GM11168 (cell line): ENCODE results near the gene C5orf52.
"Not testable (repeated sequence)": the region's sequence is repeated elsewhere in the genome, so short reads cannot be mapped to it uniquely, and the experiment has no call there.

Source experiments
- in situ Hi-C: fragments of 300-500 bp; cut with MboI; formaldehyde crosslinking; loops from one replicate; pipeline ENCODE4 v1.12.0; 2022; ENCODE audit warnings: low sequenced_read_pairs; ENCODE audit not compliant: unreplicated experiment

The C5orf52 gene

DNA sequence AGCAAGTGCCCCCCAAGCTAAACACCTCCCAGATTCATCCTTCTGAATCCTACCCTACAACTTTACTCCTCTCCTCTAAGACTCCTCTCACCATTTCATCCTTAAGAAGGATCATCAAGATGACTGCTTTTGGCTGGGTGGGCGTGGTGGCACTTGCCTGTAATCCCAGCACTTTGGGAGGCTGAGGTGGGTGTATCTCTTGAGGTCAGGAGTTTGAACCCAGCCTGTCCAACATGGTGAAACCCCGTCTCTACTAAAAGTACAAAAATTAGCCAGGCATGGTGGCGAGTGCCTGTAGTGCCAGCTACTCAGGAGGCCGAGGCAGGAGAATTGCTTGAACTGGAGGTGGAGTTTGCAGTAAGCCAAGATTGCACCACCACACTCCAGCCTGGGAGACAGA, 3.0 kb downstream of the C5orf52 start:
- in situ Hi-C loops = not testable (repeated sequence)

DNA sequence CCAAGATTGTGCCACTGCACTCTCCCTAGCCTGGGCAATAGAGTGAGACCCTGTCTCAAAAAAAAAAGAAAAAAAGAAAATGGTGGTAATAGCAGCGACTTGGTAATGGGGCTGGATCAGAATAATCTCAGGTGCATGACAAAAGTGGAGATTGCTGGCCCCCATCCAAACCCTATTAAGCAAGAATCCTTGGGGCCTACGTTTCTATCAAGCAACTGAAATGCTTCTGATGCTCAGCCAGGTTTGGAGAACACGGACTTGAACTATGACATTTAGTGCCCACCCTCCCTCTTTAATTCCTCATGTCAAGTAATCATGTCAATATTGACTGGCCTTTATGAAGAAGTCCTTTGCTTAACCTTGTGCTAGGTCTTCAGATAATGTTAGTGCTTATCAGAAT, 6.6 kb downstream of the C5orf52 start:
- in situ Hi-C loops = no loop called here

DNA sequence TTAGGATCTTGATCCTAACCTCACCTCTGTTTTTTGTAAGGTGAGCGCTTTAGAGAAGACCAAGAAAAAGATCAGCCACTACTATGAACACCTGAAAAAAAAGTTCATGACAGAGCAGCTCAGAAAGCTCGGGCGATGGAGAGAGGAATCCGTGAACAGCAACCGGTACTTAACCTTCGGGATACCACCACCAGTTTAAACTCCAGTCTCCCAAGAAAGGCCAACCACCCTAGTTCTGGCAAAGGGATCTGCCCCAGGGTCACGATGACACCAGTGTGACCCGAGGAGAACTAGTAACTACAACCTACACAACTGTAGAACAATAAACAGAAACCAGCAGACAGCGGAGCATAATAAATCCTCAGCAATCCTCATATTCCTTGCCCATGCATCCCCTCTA, 8.5 kb downstream of the C5orf52 start:
- in situ Hi-C loops = no loop called here

DNA sequence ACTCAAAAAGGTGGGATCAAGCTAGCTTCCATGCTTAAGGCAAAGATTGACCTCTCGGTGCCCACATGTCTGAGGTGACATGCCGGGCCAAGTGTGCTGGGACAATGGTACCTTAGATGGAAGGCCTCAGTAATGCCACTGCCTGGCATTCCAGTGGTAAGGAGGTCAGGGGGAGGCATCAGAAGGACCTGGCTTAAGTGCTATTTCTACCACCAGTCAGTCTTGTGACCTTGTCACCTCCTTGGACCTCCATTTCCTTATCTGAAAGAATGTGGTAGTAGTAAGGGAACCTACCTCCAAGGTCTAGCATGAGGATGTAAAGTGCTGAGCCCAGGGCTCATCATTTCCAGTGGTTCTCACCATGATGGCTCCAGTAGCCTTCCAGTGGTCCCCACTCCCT, 8.9 kb downstream of the C5orf52 start:
- in situ Hi-C loops = no loop called here

GRCh38 chr5:157681048-157681447, 9.7 kb downstream of the C5orf52 start:
- in situ Hi-C loops = no loop called here

GRCh38 chr5:157682257-157682656, 10.9 kb downstream of the C5orf52 start:
- in situ Hi-C loops = no loop called here

DNA sequence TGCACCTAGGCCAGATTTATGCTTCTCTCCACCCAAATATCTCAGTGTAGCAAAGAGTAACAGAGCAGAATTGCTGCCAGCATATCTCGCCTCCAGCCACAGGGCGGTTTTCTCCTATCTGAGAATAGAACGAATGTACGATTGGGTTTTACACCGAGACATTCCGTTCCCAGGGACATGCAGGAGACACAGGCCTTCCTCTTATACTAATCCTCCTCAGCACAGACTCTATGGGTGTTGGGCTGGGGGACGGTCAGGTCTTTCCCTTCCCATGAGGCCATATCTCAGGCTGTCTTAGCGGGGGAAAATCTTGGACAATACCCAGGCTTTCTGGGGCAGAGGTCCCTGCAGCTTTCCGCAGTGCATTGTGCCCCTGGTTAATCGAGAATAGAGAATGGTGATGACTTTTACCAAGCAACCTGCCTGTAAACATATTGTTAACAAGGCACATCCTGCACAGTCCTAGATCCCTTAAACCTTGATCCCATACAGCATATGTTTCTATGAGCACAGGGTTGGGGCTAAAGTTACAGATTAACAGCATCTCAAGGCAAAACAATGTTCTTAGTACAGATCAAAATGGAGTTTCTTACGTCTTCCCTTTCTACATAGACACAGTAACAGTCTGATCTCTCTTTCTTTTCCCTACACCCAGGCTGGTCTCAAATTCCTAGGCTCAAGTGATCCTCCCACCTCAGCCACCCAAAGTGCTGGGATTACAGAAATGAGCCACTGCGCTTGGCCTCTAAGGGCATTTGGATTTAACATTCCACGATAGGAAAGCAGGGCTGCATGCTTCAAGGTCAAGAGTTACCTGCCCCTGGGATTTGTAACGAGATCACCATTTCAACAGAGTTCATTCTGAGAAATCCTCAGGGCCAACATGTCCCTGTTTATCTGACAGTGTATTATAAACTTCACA, 15.2 kb downstream of the C5orf52 start:
- in situ Hi-C loops = not testable (repeated sequence)

GRCh38 chr5:157687198-157687554, 15.8 kb downstream of the C5orf52 start:
- in situ Hi-C loops = no loop called here

- in situ Hi-C loops = no loop called here
Measured at GRCh38 chr5:157689942-157690689, 18.8 kb downstream of the C5orf52 start.

DNA sequence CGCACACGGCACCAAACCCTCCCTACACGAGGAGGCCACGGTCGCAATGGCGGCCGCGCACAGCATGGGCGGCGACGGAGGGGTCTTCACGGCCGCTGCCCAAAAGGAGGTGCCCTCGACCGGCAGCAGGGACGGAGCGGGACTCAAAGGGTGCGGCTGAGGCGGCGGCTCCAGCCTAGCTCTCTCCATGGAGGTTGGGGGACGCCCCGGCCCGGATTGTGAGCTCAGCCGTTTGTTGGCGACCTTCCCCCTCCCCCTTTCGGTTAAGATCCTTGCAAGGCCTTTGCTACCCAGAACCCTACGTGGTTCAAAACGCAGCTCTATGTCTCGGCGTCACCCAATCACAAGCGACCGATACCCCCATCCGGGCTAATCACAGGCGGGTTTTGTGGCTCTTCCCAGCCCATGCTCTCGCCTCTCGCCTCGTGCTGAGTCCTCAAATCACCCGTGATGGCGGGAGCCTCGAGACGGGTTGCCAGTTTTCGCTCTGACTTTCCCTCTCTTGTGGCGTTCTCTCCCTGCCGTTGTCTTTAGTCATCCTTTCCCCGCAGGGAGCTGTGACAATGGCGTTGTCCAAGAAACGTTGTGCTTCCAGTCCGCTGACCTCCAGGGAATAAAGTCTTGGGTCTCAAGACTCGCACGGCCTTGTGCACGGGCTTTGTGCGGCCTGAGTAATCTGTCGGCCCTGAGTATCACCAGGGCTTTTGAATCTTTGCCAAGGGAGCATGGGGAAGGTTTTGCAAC, 19.5 kb downstream of the C5orf52 start:
- in situ Hi-C loops = no loop called here

DNA sequence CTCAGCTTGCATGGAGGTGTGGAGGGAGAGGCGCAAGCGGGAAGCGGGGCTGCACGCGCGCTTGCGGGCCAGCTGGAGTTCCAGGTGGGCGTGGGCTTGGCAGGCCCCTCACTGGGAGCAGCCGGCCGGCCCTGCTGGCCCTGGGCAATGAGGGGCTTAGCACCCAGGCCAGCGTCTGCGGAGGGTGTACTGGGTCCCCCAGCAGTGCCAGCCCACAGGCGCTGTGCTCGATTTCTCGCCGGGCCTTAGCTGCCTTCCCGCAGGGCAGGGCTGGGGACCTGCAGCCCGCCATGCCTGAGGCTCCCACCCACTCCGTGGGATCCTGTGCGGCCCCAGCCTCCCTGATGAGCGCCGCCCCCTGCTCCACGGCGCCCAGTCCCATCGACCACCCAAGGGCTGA, 22.5 kb downstream of the C5orf52 start:
- in situ Hi-C loops = not testable (repeated sequence)

DNA sequence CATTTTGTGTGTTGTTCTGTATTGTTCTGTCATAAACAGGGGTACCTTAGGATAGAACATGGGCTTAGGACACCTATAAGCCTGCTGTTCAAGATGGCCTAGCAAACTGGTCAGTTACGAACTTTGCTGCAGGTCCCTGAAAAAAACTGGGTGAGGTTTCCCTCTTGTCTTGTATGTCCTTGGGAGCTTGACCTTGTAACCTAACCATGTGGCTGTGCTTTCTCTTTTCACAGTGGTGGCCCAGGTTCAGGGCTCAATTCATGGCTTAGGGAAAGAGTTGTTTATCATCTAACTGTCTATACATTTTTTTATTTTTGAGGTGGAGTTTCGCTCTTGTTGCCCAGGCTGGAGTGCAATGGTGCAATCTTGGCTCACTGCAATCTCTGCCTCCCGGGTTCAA, 24.8 kb downstream of the C5orf52 start:
- in situ Hi-C loops = not testable (repeated sequence)

DNA sequence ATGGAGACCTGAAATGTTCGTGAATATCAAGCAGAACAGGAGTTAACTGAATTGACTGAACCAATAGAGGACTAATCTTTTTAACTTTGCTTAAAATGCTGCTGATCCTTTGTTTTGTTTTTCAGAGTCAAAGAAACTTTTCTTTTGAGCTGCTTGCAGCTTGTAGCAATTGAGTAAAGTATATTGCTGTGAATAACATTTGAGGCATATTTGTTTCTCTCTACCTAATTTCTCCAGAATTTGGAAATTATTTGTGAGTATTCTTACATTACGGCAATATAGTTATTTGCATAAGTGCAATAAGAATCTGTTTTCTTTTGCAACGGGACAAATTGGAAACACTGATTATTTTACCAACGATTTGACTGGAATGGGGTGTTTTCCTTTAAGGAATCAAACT, 27.3 kb downstream of the C5orf52 start:
- in situ Hi-C loops = not testable (repeated sequence)

DNA sequence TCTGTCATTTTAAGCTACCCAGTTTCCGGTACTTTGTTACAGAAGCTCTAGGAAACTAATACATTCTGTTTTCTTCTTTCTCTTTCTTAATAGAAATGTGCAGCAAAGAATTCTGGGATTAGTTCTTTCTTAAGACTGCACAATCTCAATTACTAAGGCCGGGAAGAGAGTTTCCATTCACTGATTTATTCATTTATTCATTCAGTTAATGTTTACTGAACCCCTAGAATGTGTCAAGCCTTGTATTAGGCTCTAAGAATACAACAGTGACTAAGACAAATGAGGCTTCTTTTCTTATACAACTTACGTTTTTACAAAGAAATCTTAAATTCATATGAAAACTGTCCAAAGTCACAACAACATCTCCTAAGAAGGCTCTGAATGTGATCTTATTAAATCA, 32.4 kb downstream of the C5orf52 start:
- in situ Hi-C loops = no loop called here

DNA sequence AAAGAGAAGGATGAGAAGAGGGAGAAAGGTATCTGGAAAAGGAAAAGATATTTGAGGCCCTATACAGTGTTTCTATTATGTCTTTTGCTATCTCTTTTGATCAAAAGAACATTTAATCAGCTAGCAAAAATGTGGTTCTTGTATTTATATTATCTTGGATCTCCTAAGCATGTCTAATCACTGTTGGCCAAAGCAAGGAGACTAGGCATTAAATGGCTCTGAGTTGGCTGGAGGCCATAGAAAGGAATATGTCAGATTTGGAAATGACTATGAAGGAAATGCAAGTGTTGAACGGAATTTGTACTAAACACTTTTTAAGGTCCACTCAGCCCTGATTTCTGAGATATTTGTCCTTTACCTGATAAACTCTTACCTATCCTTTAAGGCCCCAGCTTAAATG, 37.5 kb downstream of the C5orf52 start:
- in situ Hi-C loops = no loop called here

DNA sequence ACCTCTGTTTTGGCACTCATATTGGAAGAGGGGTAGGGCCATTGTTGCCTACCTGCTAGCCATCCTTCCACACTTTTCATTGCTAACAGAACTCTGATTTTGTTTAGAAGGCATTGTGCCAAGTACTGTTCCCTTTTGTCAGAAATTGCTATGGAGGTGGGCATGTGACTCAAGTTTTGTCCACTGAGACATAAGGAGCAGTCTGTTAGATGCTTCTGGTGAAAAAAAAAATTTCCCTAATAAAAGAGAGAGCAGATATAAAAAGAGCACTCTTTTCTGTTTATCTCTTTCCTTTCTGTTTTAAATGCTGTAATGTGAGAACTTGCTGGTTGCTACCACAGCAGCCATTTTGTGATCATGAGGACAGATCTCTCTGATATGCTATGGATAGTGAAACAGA, 38.0 kb downstream of the C5orf52 start:
- in situ Hi-C loops = no loop called here

- in situ Hi-C loops = no loop called here
Measured at GRCh38 chr5:157710431-157710830, 39.1 kb downstream of the C5orf52 start.

GRCh38 chr5:157710882-157711281, 39.5 kb downstream of the C5orf52 start:
- in situ Hi-C loops = no loop called here

GRCh38 chr5:157713830-157714595, 42.7 kb downstream of the C5orf52 start:
- in situ Hi-C loops = no loop called here

- in situ Hi-C loops = no loop called here
Measured at GRCh38 chr5:157714596-157714864, 43.2 kb downstream of the C5orf52 start.
